IgD-negative memory B cell (primary cell): ENCODE results near the gene PDE8A. TPM values are rescaled to one million over a fixed set of nuclear protein-coding genes. Genes with fewer than 3 reads are reported as not detected.

Experiments
- H3K27ac Mint-ChIP-seq, 3 donors: one replicate each; pipeline ENCODE4 v1.8.0; 2020 to 2022; ENCODE audit warnings: mild to moderate bottlenecking in 3 of 3, mixed read lengths in 3 of 3, moderate library complexity in 1 of 3
- H3K27me3 Mint-ChIP-seq: one replicate; pipeline ENCODE4 v1.8.0; 2021; ENCODE audit warnings: mixed read lengths
- H3K36me3 Mint-ChIP-seq: one replicate; pipeline ENCODE4 v1.8.0; 2020; ENCODE audit warnings: mild to moderate bottlenecking, mixed read lengths
- H3K4me1 Mint-ChIP-seq, 3 donors: one replicate each; pipeline ENCODE4 v1.8.0; 2020 to 2022; ENCODE audit warnings: mixed read lengths in 3 of 3, mild to moderate bottlenecking in 1 of 3
- H3K4me3 Mint-ChIP-seq, 4 donors: one replicate each; pipeline ENCODE4 v1.8.0; 2020 to 2022; ENCODE audit warnings: mild to moderate bottlenecking in 4 of 4, mixed read lengths in 4 of 4, moderate library complexity in 3 of 4
- H3K9me3 Mint-ChIP-seq, 3 donors: one replicate each; pipeline ENCODE4 v1.8.0; 2020 to 2021; ENCODE audit warnings: mixed read lengths in 3 of 3, mild to moderate bottlenecking in 1 of 3
- polyA plus RNA-seq: library from polyadenylated mRNA; unstranded; fragments of 300-500 nt; fragmentation: Illumina TruSeq; gene quantifications from one replicate; pipeline ENCODE4 v1.2.3, GENCODE V29; 2021

PDE8A gene
- polyA plus RNA-seq, 1 donor from 2014 or later = 3.3 TPM

- Mint-ChIP-seq H3K4me1 (no peaks in the 10 kb centered on the region), H3K36me3 (peaks cover 15% of the 10 kb centered on the region)
Measured at GRCh38 chr15:85071061-85071460, 89.4 kb downstream of the PDE8A start.

GRCh38 chr15:85071504-85071903, 89.8 kb downstream of the PDE8A start:
- Mint-ChIP-seq H3K27ac (no peak overlapping the region), H3K4me1 (no peaks in the 10 kb centered on the region), H3K27me3 (no peaks in the 10 kb centered on the region), H3K9me3 (no peaks in the 10 kb centered on the region), H3K4me3 (no peak overlapping the region), H3K36me3 (peaks cover 15% of the 10 kb centered on the region)

More at GRCh38 chr15:85071061-85071460, 89.4 kb downstream of the PDE8A start:
- Mint-ChIP-seq H3K27ac (no peak overlapping the region), H3K27me3 (no peaks in the 10 kb centered on the region), H3K4me3 (no peak overlapping the region), H3K9me3 (no peaks in the 10 kb centered on the region)

- peaks cover 15% of the 10 kb centered on the region for H3K36me3 Mint-ChIP-seq
- no peaks in the 10 kb centered on the region for H3K9me3 Mint-ChIP-seq
- no peak overlapping the region for H3K4me3 Mint-ChIP-seq
- no peaks in the 10 kb centered on the region for H3K27me3 Mint-ChIP-seq
- H3K4me1 Mint-ChIP-seq = no peaks in the 10 kb centered on the region
- H3K27ac Mint-ChIP-seq = no peak overlapping the region
Measured at GRCh38 chr15:85072917-85073316, 91.3 kb downstream of the PDE8A start.

GRCh38 chr15:85073556-85074194, 92.0 kb downstream of the PDE8A start:
- Mint-ChIP-seq H3K27me3 (no peaks in the 10 kb centered on the region), H3K9me3 (no peaks in the 10 kb centered on the region), H3K4me1 (no peaks in the 10 kb centered on the region), H3K27ac (peak overlapping the region in 1 of 3 donors; percentile 24), H3K4me3 (no peak overlapping the region), H3K36me3 (peaks cover 11% of the 10 kb centered on the region)

- Mint-ChIP-seq H3K36me3 (peaks cover 23% of the 10 kb centered on the region), H3K9me3 (no peaks in the 10 kb centered on the region), H3K4me1 (no peaks in the 10 kb centered on the region), H3K4me3 (no peak overlapping the region), H3K27me3 (no peaks in the 10 kb centered on the region), H3K27ac (no peak overlapping the region)
Measured at GRCh38 chr15:85086855-85087254, 105.2 kb downstream of the PDE8A start.

- H3K4me3 Mint-ChIP-seq = no peak overlapping the region
- peaks cover 25% of the 10 kb centered on the region for H3K36me3 Mint-ChIP-seq
- H3K27ac Mint-ChIP-seq = no peak overlapping the region
- no peaks in the 10 kb centered on the region for H3K27me3 Mint-ChIP-seq
- no peaks in the 10 kb centered on the region for H3K4me1 Mint-ChIP-seq
- no peaks in the 10 kb centered on the region for H3K9me3 Mint-ChIP-seq
Measured at GRCh38 chr15:85088300-85088699, 106.6 kb downstream of the PDE8A start.

GRCh38 chr15:85089929-85090597, 108.4 kb downstream of the PDE8A start:
- H3K36me3 Mint-ChIP-seq = peaks cover 21% of the 10 kb centered on the region

GRCh38 chr15:85091990-85092389, 110.3 kb downstream of the PDE8A start:
- Mint-ChIP-seq H3K4me1 (no peaks in the 10 kb centered on the region), H3K4me3 (no peak overlapping the region), H3K36me3 (peaks cover 21% of the 10 kb centered on the region), H3K27ac (no peak overlapping the region), H3K9me3 (no peaks in the 10 kb centered on the region), H3K27me3 (no peaks in the 10 kb centered on the region)

More at GRCh38 chr15:85089929-85090597, 108.4 kb downstream of the PDE8A start:
- Mint-ChIP-seq H3K27ac (no peak overlapping the region), H3K27me3 (no peaks in the 10 kb centered on the region), H3K9me3 (no peaks in the 10 kb centered on the region), H3K4me3 (no peak overlapping the region), H3K4me1 (no peaks in the 10 kb centered on the region)

GRCh38 chr15:85094685-85095084, 113.0 kb downstream of the PDE8A start:
- H3K27ac Mint-ChIP-seq = no peak overlapping the region

GRCh38 chr15:85095566-85095965, 113.9 kb downstream of the PDE8A start:
- no peaks in the 10 kb centered on the region for H3K9me3 Mint-ChIP-seq
- H3K27ac Mint-ChIP-seq = no peak overlapping the region
- no peaks in the 10 kb centered on the region for H3K27me3 Mint-ChIP-seq
- no peaks in the 10 kb centered on the region for H3K4me1 Mint-ChIP-seq
- H3K4me3 Mint-ChIP-seq = no peak overlapping the region
- peaks cover 22% of the 10 kb centered on the region for H3K36me3 Mint-ChIP-seq

More at GRCh38 chr15:85094685-85095084, 113.0 kb downstream of the PDE8A start:
- Mint-ChIP-seq H3K4me1 (no peaks in the 10 kb centered on the region), H3K36me3 (peaks cover 25% of the 10 kb centered on the region), H3K9me3 (no peaks in the 10 kb centered on the region), H3K27me3 (no peaks in the 10 kb centered on the region), H3K4me3 (no peak overlapping the region)

GRCh38 chr15:85097250-85097649, 115.6 kb downstream of the PDE8A start:
- Mint-ChIP-seq H3K36me3 (peaks cover 19% of the 10 kb centered on the region), H3K4me3 (no peak overlapping the region), H3K27me3 (no peaks in the 10 kb centered on the region), H3K4me1 (no peaks in the 10 kb centered on the region), H3K9me3 (no peaks in the 10 kb centered on the region), H3K27ac (no peak overlapping the region)

GRCh38 chr15:85097725-85098124, 116.1 kb downstream of the PDE8A start:
- Mint-ChIP-seq H3K27ac (no peak overlapping the region), H3K36me3 (peaks cover 18% of the 10 kb centered on the region), H3K4me3 (no peak overlapping the region), H3K4me1 (no peaks in the 10 kb centered on the region), H3K27me3 (no peaks in the 10 kb centered on the region), H3K9me3 (no peaks in the 10 kb centered on the region)

- no peaks in the 10 kb centered on the region for H3K27me3 Mint-ChIP-seq
- H3K27ac Mint-ChIP-seq = no peak overlapping the region
- H3K4me1 Mint-ChIP-seq = no peaks in the 10 kb centered on the region
- peaks cover 16% of the 10 kb centered on the region for H3K36me3 Mint-ChIP-seq
- H3K4me3 Mint-ChIP-seq = no peak overlapping the region
- H3K9me3 Mint-ChIP-seq = no peaks in the 10 kb centered on the region
Measured at GRCh38 chr15:85099195-85099803, 117.6 kb downstream of the PDE8A start.

GRCh38 chr15:85100186-85100937, 118.7 kb downstream of the PDE8A start:
- Mint-ChIP-seq H3K9me3 (no peaks in the 10 kb centered on the region), H3K27me3 (no peaks in the 10 kb centered on the region), H3K27ac (no peak overlapping the region), H3K4me3 (no peak overlapping the region), H3K4me1 (no peaks in the 10 kb centered on the region), H3K36me3 (peaks cover 16% of the 10 kb centered on the region)

GRCh38 chr15:85104584-85104983, 122.9 kb downstream of the PDE8A start:
- Mint-ChIP-seq H3K36me3 (peaks cover 6% of the 10 kb centered on the region), H3K27ac (no peak overlapping the region), H3K4me1 (no peaks in the 10 kb centered on the region), H3K27me3 (no peaks in the 10 kb centered on the region), H3K9me3 (no peaks in the 10 kb centered on the region), H3K4me3 (no peak overlapping the region)
